ENCODE data around the gene KLF13.
A peak's percentile ranks its signal among the peaks of the same experiment; 100 is the strongest.

Gene KLF13

GRCh38 chr15:31333119-31333518 is 6.5 kb downstream of the KLF13 start:
- no peak for DNase-seq (ENCODE audit: low read depth)

GRCh38 chr15:31333820-31334219 is 7.2 kb downstream of the KLF13 start:
- DNase-seq (ENCODE audit: low read depth): no peak

GRCh38 chr15:31335989-31336592 is 9.5 kb downstream of the KLF13 start:
- DNase-seq (ENCODE audit: low read depth): no peak

GRCh38 chr15:31336593-31337295 is 10.1 kb downstream of the KLF13 start:
- DNase-seq (ENCODE audit: low read depth): no peak

GRCh38 chr15:31337352-31338031 is 10.9 kb downstream of the KLF13 start:
- no peak for DNase-seq (ENCODE audit: low read depth)

- no peak for DNase-seq (ENCODE audit: low read depth)
Observed at GRCh38 chr15:31338318-31338878, 11.8 kb downstream of the KLF13 start.

GRCh38 chr15:31338879-31339557 is 12.4 kb downstream of the KLF13 start:
- DNase-seq (ENCODE audit: low read depth): peak; percentile 96

GRCh38 chr15:31339558-31339895 is 12.9 kb downstream of the KLF13 start:
- DNase-seq (ENCODE audit: low read depth): no peak

- DNase-seq (ENCODE audit: low read depth): no peak
Observed at GRCh38 chr15:31340047-31340446, 13.4 kb downstream of the KLF13 start.

GRCh38 chr15:31340592-31340991 is 14.0 kb downstream of the KLF13 start:
- no peak for DNase-seq (ENCODE audit: low read depth)

GRCh38 chr15:31341071-31341470 is 14.4 kb downstream of the KLF13 start:
- DNase-seq (ENCODE audit: low read depth): no peak

GRCh38 chr15:31341496-31342195 is 15.0 kb downstream of the KLF13 start:
- DNase-seq (ENCODE audit: low read depth): no peak

GRCh38 chr15:31342381-31342780 is 15.7 kb downstream of the KLF13 start:
- no peak for DNase-seq (ENCODE audit: low read depth)

GRCh38 chr15:31342781-31343626 is 16.4 kb downstream of the KLF13 start:
- DNase-seq (ENCODE audit: low read depth): no peak

GRCh38 chr15:31343831-31344230 is 17.2 kb downstream of the KLF13 start:
- DNase-seq (ENCODE audit: low read depth): no peak

GRCh38 chr15:31344266-31344665 is 17.6 kb downstream of the KLF13 start:
- DNase-seq (ENCODE audit: low read depth): no peak

GRCh38 chr15:31344823-31345605 is 18.4 kb downstream of the KLF13 start:
- DNase-seq (ENCODE audit: low read depth): no peak

- DNase-seq (ENCODE audit: low read depth): no peak
Observed at GRCh38 chr15:31345606-31346366, 19.2 kb downstream of the KLF13 start.

- DNase-seq (ENCODE audit: low read depth): no peak
Observed at GRCh38 chr15:31346367-31347066, 19.9 kb downstream of the KLF13 start.
